Suprapubic skin (tissue), 4 donors: ENCODE measurements around the gene PRR33.

ENCODE experiments used
- EP300 ChIP-seq: sonication (generic); formaldehyde crosslinking; IDR thresholded peaks from one replicate; pipeline ENCODE4 v1.6.1; 2017; ENCODE audit warnings: antibody characterized with exemption
- POLR2AphosphoS5 ChIP-seq, 3 donors: sonication (generic); formaldehyde crosslinking; IDR thresholded peaks; one replicate each; pipeline ENCODE4 v1.6.1; 2017; ENCODE audit warnings: antibody characterized with exemption in 3 of 3
- TF ChIP-seq, protein P1 (sequence below), 2 donors: fragments of 200-600 bp in 1 of 2; fragments of 450-650 bp in 1 of 2; sonication (generic) in 1 of 2; IDR thresholded peaks; one replicate each; pipeline ENCODE4 v1.5.1; 2016 to 2019; ENCODE audit warnings: antibody characterized with exemption in 2 of 2, mild to moderate bottlenecking in 1 of 2, moderate library complexity in 1 of 2

DNA sequence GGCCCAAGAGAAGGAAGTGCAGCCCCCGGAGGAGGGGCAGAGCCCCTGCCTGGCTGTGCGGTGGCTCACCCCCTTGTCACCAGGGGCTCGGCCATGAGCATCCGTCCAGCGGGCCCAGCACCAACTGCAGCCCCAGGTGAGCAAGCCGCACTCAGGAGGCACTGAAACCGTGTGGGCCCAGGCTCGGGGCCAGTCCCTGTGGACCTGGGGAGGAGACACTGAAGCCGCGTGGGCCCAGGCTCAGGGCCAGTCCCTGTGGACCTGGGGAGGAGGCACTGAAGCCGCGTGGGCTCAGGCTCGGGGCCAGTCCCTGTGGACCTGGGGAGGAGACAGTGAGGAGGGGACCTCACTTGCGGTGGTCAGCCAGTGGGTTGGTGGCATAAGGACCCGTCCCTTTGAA lies 24.9 kb downstream of the PRR33 start:
- TF ChIP-seq, protein P1, sequence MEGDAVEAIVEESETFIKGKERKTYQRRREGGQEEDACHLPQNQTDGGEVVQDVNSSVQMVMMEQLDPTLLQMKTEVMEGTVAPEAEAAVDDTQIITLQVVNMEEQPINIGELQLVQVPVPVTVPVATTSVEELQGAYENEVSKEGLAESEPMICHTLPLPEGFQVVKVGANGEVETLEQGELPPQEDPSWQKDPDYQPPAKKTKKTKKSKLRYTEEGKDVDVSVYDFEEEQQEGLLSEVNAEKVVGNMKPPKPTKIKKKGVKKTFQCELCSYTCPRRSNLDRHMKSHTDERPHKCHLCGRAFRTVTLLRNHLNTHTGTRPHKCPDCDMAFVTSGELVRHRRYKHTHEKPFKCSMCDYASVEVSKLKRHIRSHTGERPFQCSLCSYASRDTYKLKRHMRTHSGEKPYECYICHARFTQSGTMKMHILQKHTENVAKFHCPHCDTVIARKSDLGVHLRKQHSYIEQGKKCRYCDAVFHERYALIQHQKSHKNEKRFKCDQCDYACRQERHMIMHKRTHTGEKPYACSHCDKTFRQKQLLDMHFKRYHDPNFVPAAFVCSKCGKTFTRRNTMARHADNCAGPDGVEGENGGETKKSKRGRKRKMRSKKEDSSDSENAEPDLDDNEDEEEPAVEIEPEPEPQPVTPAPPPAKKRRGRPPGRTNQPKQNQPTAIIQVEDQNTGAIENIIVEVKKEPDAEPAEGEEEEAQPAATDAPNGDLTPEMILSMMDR (IDR thresholded peaks at IDR 0.05): no peak
- TF ChIP-seq EP300 (no peak), POLR2AphosphoS5 (IDR thresholded peaks at IDR 0.05) (no peak)
